HK-2 (cell line): Measurements from ENCODE around the gene CHCHD1.
"Not testable (repeated sequence)": the region's sequence is repeated elsewhere in the genome, so short reads cannot be mapped to it uniquely, and the experiment has no call there.

Experiments
- DNase-seq: peaks from one replicate; pipeline ENCODE4 v3.0.0-alpha.2; 2018; ENCODE audit not compliant: unreplicated experiment

Gene CHCHD1

DNA sequence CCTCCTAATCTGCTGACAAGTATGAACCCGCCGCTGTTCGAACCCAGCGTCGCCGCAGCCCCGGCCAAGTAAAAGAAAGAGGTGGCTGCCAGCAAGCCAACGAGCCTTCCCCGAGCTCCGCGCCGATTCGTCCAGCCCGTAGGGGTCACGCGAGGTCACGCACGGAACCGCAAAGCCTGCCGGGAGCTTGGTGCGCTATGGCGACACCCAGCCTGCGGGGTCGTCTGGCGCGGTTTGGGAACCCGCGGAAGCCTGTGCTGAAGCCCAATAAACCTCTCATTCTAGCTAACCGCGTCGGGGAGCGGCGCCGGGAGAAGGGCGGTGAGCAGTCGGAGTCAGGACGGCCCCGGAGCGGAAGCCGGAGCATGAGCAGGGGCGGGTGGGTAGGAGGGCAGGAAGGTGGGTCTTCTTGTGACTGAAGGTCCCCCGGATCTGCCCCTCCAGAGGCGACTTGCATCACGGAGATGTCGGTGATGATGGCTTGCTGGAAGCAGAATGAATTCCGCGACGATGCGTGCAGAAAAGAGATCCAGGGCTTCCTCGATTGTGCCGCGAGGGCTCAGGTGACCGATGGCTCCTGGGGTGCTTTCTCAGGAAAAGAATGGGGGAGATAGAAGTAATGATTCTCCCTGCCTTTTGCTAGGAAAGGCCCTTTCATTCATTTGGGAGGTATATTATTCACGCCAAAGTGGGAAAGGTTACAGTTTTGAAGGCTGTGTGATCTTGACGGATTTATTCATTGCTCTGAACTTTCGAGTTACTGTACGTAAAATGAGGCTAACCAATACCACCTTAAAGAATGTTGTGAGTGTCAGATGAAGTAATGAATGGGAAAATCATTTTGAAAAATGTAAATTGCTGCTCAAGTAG lies at the start of gene CHCHD1:
Gene CHCHD1, plus strand, starts transcription at position 170 of the 870 bp plus-strand sequence. Its CDS starts 28 bp downstream, at position 198.
- peak; percentile 93 for DNase-seq

- no peak for DNase-seq
Measured at GRCh38 chr10:73732426-73732825, 49.4 kb upstream of the CHCHD1 start.

GRCh38 chr10:73732931-73733623 lies 48.8 kb upstream of the CHCHD1 start:
- DNase-seq: no peak

GRCh38 chr10:73734028-73734720 lies 47.7 kb upstream of the CHCHD1 start:
- DNase-seq: no peak

DNA sequence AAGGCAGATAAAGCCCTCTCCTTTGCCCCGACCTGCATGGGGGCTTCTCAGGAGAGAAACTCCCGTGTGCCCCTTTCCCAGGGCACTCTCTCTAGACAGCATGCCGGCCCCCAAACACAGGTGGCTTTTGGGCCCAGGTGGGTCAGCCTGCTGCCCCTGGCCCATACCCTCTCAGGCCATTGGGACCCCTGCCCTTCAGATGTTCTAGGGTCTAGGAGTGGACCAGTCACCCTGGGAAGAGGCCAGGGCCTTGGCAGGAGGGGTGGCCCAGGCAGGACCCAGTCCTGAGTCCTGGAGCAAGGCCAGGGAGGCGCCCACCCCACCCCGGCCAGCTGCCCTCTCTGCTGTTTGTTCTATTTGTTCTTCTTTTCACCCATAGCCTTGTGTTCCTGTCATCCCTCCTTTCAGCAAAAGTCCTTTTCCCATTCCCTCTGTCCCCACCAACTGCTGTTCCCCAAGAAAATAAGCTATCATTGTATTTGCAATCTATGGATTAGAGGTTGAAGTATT lies 47.0 kb upstream of the CHCHD1 start:
- DNase-seq: no peak

- DNase-seq: not testable (repeated sequence)
Measured at GRCh38 chr10:73740501-73741254, 41.2 kb upstream of the CHCHD1 start.

- no peak for DNase-seq
Measured at GRCh38 chr10:73742454-73742734, 39.5 kb upstream of the CHCHD1 start.

- DNase-seq: no peak
Measured at GRCh38 chr10:73743327-73743904, 38.4 kb upstream of the CHCHD1 start.

GRCh38 chr10:73743905-73744663 lies 37.8 kb upstream of the CHCHD1 start, which contains the start of gene SEC24C:
Gene SEC24C (plus strand): TSS chr10:73744372. CDS start chr10:73746833, 2,461 bp downstream.
- DNase-seq: peak; percentile 96

- DNase-seq: peak; percentile 56
Measured at GRCh38 chr10:73744664-73744975, 37.2 kb upstream of the CHCHD1 start.

- no peak for DNase-seq
Measured at GRCh38 chr10:73746721-73747120, 35.1 kb upstream of the CHCHD1 start.

GRCh38 chr10:73750819-73751218 lies 31.0 kb upstream of the CHCHD1 start:
- no peak for DNase-seq

DNA sequence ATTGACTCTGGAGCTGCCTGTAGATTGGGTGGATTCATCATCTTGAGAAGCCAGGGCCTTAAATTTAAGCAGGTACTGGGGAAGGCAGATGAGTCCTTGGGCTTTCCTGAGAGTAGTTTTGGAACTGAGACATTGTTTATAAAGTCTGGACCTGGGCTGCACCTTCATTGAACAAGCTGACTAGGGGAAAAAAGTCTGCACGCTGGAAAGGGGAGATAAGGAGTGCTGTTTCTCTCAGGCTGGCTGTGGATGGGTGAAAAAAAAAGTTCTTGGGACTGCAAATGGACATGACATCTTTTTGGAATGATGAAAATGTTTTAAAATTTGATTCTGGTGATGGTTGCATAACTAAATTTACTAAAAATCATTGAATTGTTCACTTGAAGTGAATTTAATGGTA lies 25.7 kb upstream of the CHCHD1 start:
- no peak for DNase-seq

DNA sequence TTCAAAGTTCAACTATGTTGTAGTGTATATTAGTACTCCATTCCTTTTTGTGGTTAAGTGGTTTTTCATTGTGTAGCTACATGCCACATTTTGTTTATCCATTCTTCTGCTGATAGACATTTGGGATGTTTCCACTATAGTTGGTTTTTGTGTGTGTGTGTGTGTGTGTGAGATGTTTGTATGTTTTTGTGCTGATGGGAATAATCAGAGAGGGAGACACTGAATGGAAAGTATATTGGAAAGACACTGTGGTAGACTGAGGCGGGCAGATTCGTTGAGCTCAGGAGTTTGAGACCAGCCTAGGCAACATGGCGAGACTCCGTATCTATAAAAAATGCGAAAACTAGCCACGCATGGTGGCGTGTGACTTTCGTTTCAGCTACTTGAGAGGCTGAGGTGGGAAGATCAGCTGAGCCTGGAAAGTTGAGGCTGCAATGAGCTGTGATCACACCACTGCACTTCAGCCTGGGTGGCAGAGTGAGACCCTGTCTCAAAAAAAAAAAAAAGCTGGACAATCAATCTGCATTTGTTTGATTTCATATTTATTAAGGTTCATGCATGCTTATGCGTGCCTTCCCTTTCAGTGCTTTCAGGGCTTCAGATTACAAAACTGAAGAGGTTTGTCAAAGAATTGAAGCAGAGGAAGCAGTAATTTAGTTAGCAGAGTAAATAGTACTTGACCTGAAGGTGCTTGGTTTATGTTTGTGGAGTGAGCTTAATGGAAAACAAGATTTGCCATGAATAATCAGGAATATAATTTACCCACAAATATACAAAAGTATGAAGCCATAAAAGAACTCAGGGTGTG lies 22.9 kb upstream of the CHCHD1 start:
- no peak for DNase-seq

- DNase-seq: no peak
Measured at GRCh38 chr10:73759512-73760115, 22.2 kb upstream of the CHCHD1 start.

DNA sequence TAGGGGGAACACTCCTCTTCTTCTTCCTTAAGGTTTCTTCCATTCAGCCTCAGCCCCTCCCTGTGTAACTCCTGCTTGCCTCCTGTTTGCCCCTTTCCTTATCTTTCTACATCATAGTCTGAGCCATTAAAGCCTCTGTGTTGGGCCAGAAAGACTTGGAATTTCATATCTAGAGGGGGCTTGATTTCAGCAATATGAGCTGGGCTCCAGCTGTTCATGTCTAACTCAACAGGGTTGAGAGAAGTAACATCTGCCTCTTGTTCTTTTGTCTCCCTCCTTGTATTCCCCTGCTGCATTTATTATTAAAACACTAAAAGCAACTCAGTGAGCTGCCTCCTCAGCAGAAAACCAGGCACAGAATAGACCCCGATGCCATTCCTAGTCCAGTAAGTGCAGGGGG lies 20.1 kb upstream of the CHCHD1 start:
- DNase-seq: no peak

DNA sequence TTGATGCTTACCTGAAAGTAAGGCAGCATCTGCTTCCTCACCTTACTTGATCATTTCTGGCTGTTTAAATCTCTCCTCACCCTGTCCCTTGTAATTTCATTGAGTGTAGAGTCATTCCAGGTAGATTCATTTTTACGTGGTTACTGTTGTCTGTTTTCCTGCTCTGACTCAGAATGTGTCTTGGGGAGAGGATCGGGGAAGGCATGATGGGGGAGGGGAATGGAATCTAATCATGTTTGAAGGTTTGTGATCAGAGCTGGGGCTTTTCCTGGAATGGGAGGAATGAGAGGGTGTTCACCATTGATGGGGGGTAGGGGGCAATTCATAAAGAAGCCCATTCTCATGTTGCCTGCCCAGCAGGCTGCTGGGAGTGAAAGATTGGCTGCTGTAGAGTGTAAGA lies 18.9 kb upstream of the CHCHD1 start:
- peak; percentile 41 for DNase-seq

GRCh38 chr10:73763343-73763742 lies 18.5 kb upstream of the CHCHD1 start:
- DNase-seq: no peak

DNA sequence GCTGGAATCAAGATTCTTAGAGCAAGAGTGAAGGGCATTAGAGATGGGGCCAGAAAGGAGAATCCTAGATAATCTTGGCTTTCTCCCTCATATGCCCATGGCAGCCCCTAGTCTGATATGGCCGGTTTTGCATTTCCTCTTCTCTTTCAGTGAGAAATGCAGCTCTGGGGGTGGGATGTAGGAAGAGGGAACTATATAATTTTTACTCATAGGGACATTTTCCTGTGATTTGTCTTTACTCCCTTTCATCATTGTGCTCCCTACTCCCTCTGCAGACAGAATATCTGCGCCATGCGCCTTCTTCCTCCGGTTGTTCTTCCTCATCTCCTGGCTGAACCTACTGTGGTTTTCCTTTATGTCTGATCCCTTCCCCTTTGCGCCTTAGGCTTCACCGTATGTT lies 16.8 kb upstream of the CHCHD1 start:
- no peak for DNase-seq
